Right cardiac atrium (tissue), 5 donors: ENCODE results near the gene LINC00305. TPM values are rescaled to one million over a fixed set of nuclear protein-coding genes. Genes with fewer than 3 reads are reported as not detected.

Experiments
- ATAC-seq, 2 donors: fragments of 200-7000 bp; cut with Tn5 transposase; one replicate each; pipeline versions ENCODE4 v1.8.0 to v1.9.1; 2020; ENCODE audit warnings: moderate library complexity in 2 of 2, mild to moderate bottlenecking in 1 of 2
- DNase-seq, 3 donors: peaks; one replicate each; pipeline ENCODE4 v3.0.0-alpha.2; 2020
- H3K27ac ChIP-seq: one replicate; pipeline ENCODE4 v1.5.1; 2013; ENCODE audit warnings: mild to moderate bottlenecking, low read length, control low read depth, moderate library complexity
- H3K27me3 ChIP-seq: one replicate; pipeline ENCODE4 v1.6.1; 2013; ENCODE audit not compliant: control insufficient read depth, insufficient read depth
- H3K4me1 ChIP-seq: one replicate; pipeline ENCODE4 v1.6.1; 2013; ENCODE audit warnings: low read length; ENCODE audit not compliant: control insufficient read depth, insufficient read depth
- H3K4me3 ChIP-seq: one replicate; pipeline ENCODE4 v1.5.1; 2013; ENCODE audit warnings: low read length, control low read depth
- H3K9me3 ChIP-seq: one replicate; pipeline ENCODE4 v1.6.1; 2013; ENCODE audit warnings: low read length; ENCODE audit not compliant: control insufficient read depth
- WGBS: extraction: QIAGEN DNeasy Blood & Tissue Kit; methylation state at CpG from one replicate; pipeline ENCODE4 v1.1.7; 2013; 5-methylcytosine and 5-hydroxymethylcytosine counted together
- intact Hi-C, 4 donors: fragments of 100-400 bp; cut with DNase I; formaldehyde crosslinking; loops; one replicate each; pipeline versions ENCODE4 v1.11.0 to v1.14.0; 2022 to 2023
- polyA plus RNA-seq: library from polyadenylated mRNA; stranded (reverse); fragments of 200-250 nt; gene quantifications from one replicate; pipeline ENCODE4 v1.2.3, GENCODE V29; 2013
- total RNA-seq, 4 donors: library from RNA; stranded (reverse); fragmentation: NEBNext Ultra II Directional; extraction: Animal tissue kit (Norgen Biotek cat#: 25700); gene quantifications; one replicate each; pipeline ENCODE4 v1.2.1, GENCODE V29; 2021
- donor health status: healthy with polysubstance abuse.
- donor health status: DM: no; HTN: yes; CAD: no.
- donor health status: DM: no; HTN: no; CAD: no.
- donor health status: DM: no; HTN: yes; CAD: no; lungs with severe emphysema.
- donor health status: DM: yes; HTN: yes; CAD: no.

LINC00305 gene
- total and polyA plus RNA-seq, 5 donors: not detected

- intact Hi-C loops: no loop called here
- Histone ChIP-seq H3K27ac (no peak overlapping the region), H3K4me3 (no peak overlapping the region), H3K4me1 (no peaks in the 10 kb centered on the region), H3K9me3 (no peaks in the 10 kb centered on the region), H3K27me3 (peaks cover 2% of the 10 kb centered on the region)
- no peak for ATAC-seq
- WGBS: 84% methylated on average over 1 of the region's 1 CpG
- no peak for DNase-seq
These were observed 65.0 kb downstream of the LINC00305 start for GRCh38 chr18:64083916-64084315.

DNA sequence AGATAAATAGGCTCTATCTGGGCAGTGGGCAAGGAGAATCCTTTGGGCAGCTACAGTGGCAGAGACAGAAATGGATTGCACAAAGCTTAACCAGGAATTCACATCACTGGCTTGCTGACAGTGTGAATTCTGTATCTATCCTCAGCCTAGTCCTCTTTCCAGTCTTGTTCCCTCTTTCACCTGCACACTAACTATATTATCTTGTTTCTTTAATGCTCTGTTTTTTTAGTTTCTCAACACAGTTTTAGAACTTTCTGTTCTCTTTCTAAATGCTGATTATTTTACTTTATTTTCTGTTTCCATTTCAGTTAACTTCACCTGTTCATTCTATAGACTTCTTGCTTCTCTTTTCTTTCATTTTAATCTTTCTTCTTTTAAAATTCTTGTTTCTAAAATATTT is 66.4 kb downstream of the LINC00305 start:
- intact Hi-C loops: no loop called here
- Histone ChIP-seq H3K27ac (no peak overlapping the region), H3K9me3 (no peaks in the 10 kb centered on the region), H3K4me1 (no peaks in the 10 kb centered on the region), H3K4me3 (no peak overlapping the region), H3K27me3 (peaks cover 2% of the 10 kb centered on the region)
- no peak for DNase-seq
- ATAC-seq: no peak

GRCh38 chr18:64082054-64082453 is 66.8 kb downstream of the LINC00305 start:
- H3K27ac ChIP-seq: no peak overlapping the region
- DNase-seq: no peak
- 82% methylated on average over 1 of the region's 1 CpG for WGBS
- no peak overlapping the region for H3K4me3 ChIP-seq
- no peaks in the 10 kb centered on the region for H3K9me3 ChIP-seq
- intact Hi-C loops: no loop called here
- no peak for ATAC-seq
- H3K4me1 ChIP-seq: no peaks in the 10 kb centered on the region
- H3K27me3 ChIP-seq: peaks cover 2% of the 10 kb centered on the region

GRCh38 chr18:64073971-64074370 is 74.9 kb downstream of the LINC00305 start:
- Histone ChIP-seq H3K9me3 (no peaks in the 10 kb centered on the region), H3K27ac (no peak overlapping the region), H3K4me1 (no peaks in the 10 kb centered on the region), H3K4me3 (no peak overlapping the region), H3K27me3 (peaks cover under 1% of the 10 kb centered on the region)
- ATAC-seq (no peak), DNase-seq (no peak)
- intact Hi-C loops: no loop called here
- 42% methylated on average over 4 of the region's 4 CpGs for WGBS

DNA sequence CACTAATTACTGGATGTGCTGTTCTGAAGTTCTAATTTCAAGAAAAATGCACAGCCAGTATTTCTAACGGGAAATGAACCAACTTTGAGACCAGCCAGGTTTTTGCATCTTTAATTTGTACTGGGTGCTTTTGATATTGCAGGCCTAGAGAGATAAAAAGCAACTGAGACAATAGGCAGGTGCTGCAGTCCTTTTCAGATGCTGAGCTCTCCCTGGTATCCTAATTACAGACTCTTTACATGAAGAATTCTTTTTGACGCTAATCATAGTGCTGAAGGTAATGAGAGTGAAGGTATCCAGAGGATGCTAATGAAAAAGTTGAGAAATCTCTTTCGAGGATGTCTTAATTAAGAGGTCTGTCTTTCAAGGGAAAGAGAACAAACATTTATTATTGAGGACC is 93.9 kb downstream of the LINC00305 start:
- Histone ChIP-seq H3K27me3 (no peaks in the 10 kb centered on the region), H3K4me1 (no peaks in the 10 kb centered on the region), H3K9me3 (no peaks in the 10 kb centered on the region), H3K4me3 (no peak overlapping the region), H3K27ac (no peak overlapping the region)
- 44% methylated on average over 3 of the region's 3 CpGs for WGBS
- intact Hi-C loops: no loop called here
- DNase-seq: no peak
- no peak for ATAC-seq

- no peak overlapping the region for H3K27ac ChIP-seq
- 59% methylated on average over 1 of the region's 1 CpG for WGBS
- intact Hi-C loops: no loop called here
- no peaks in the 10 kb centered on the region for H3K27me3 ChIP-seq
- ATAC-seq (no peak), DNase-seq (no peak)
- no peak overlapping the region for H3K4me3 ChIP-seq
- H3K4me1 ChIP-seq: no peaks in the 10 kb centered on the region
- H3K9me3 ChIP-seq: no peaks in the 10 kb centered on the region
These were observed 95.6 kb downstream of the LINC00305 start for GRCh38 chr18:64053246-64053645.

DNA sequence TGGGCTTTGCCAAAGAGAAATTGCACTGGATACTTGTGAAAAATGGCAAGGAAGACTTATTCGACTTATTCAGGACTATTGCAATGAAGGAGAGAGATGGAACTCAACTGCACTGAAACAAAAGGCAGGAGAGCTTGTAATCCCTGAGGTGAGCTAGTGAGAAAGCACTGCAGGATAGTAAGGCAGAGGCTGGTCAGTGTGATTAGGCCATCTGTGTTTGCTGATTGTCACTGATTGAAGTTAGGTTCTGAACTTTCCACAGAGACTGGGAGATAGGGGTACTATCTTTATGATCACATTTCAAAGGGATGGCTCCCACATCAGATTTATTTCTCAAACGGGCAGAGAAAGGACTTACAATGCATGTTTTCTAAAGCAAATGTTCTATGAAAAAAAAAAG is 96.1 kb downstream of the LINC00305 start:
- WGBS: 55% methylated on average over 2 of the region's 2 CpGs
- H3K4me3 ChIP-seq: no peak overlapping the region
- ATAC-seq (no peak), DNase-seq (no peak)
- H3K9me3 ChIP-seq: no peaks in the 10 kb centered on the region
- intact Hi-C loops: no loop called here
- no peaks in the 10 kb centered on the region for H3K27me3 ChIP-seq
- no peak overlapping the region for H3K27ac ChIP-seq
- no peaks in the 10 kb centered on the region for H3K4me1 ChIP-seq

- Histone ChIP-seq H3K9me3 (no peaks in the 10 kb centered on the region), H3K4me1 (no peaks in the 10 kb centered on the region), H3K27me3 (no peaks in the 10 kb centered on the region), H3K27ac (no peak overlapping the region), H3K4me3 (no peak overlapping the region)
- ATAC-seq (no peak), DNase-seq (no peak)
- intact Hi-C loops: no loop called here
- WGBS: 41% methylated on average over 5 of the region's 5 CpGs
These were observed 104.3 kb downstream of the LINC00305 start for GRCh38 chr18:64044616-64045015.

DNA sequence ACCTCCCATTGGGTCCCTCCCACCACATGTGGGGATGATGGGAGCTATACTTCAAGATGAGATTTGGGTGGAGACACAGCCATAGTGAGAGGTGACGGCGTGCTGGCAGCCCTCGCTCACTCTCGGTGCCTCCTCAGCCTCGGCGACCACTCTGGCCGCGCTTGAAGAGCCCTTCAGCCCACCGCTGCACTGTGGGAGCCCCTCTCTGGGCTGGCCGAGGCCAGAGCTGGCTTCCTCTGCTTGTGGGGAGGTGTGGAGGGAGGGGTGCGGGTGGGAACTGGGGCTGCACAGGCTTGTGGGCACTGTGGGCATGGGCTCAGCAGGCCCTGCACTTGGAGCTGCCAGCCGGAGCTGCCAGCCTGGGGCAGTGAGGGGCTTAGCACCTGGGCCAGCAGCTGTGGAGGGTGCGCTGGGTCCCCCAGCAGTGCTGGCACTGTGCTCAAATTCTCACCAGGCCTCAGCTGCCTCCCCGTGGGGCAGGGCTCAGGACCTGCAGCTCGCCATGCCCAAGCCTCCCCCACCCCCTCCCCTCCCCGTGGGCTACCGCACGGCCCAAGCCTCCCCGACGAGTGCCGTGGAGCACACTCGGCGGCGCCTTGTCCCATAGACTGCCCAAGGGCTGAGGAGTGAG is 106.0 kb downstream of the LINC00305 start:
- WGBS: 95% methylated on average over 24 of the region's 24 CpGs
- no peak for ATAC-seq
- intact Hi-C loops: no loop called here

GRCh38 chr18:64037812-64038414 is 111.0 kb downstream of the LINC00305 start:
- ATAC-seq (no peak), DNase-seq (no peak)
- intact Hi-C loops: no loop called here
- no peaks in the 10 kb centered on the region for H3K9me3 ChIP-seq
- WGBS: 20% methylated on average over 3 of the region's 3 CpGs
- H3K27me3 ChIP-seq: no peaks in the 10 kb centered on the region
- no peaks in the 10 kb centered on the region for H3K4me1 ChIP-seq
- H3K27ac ChIP-seq: no peak overlapping the region
- no peak overlapping the region for H3K4me3 ChIP-seq

More for the DNA sequence above, 106.0 kb downstream of the LINC00305 start:
- DNase-seq: peak in 1 of 3 donors; percentile 33
- no peak overlapping the region for H3K4me3 ChIP-seq
- H3K27me3 ChIP-seq: no peaks in the 10 kb centered on the region
- H3K27ac ChIP-seq: no peak overlapping the region
- no peaks in the 10 kb centered on the region for H3K9me3 ChIP-seq
- H3K4me1 ChIP-seq: no peaks in the 10 kb centered on the region

- no peak for DNase-seq
- H3K27ac ChIP-seq: no peak overlapping the region
- 43% methylated on average over 6 of the region's 6 CpGs for WGBS
- intact Hi-C loops: no loop called here
- peak in 1 of 2 donors; percentile 14 for ATAC-seq
- no peak overlapping the region for H3K4me3 ChIP-seq
- H3K4me1 ChIP-seq: peaks cover 1% of the 10 kb centered on the region
- H3K27me3 ChIP-seq: no peaks in the 10 kb centered on the region
- no peaks in the 10 kb centered on the region for H3K9me3 ChIP-seq
These were observed 116.6 kb downstream of the LINC00305 start for GRCh38 chr18:64032312-64032711.

DNA sequence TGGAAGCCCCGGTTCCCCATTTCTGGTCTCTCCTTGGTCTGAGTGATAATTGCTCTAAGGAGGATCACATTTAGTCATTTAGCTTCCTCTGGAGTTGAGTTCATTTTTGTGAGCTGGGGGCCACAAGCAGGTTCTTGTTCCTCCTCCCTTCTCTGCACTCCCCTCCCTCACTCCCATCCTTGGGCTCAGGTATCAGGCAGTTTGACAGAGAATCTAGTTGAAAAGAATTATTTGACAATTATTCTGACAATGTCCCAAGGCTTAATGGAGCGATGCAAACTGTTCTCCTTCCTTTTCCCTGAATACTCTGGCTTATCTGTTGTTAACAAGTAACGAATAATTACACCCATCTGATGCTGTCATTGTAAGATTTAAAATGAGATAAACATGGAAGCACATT is 117.5 kb downstream of the LINC00305 start:
- intact Hi-C loops: no loop called here
- peaks cover 1% of the 10 kb centered on the region for H3K4me1 ChIP-seq
- no peak for ATAC-seq
- no peak overlapping the region for H3K4me3 ChIP-seq
- H3K27me3 ChIP-seq: no peaks in the 10 kb centered on the region
- no peaks in the 10 kb centered on the region for H3K9me3 ChIP-seq
- DNase-seq: no peak
- 65% methylated on average over 3 of the region's 3 CpGs for WGBS
- H3K27ac ChIP-seq: no peak overlapping the region
